HT-29 (cell line): Measurements from ENCODE around the gene GPR108. TPM values are rescaled to one million over a fixed set of nuclear protein-coding genes. Genes with fewer than 3 reads are reported as not detected.
"Not testable (repeated sequence)": the region's sequence is repeated elsewhere in the genome, so short reads cannot be mapped to it uniquely, and the experiment has no call there.

Experiments
- DNase-seq: peaks from one replicate; pipeline ENCODE4 v3.0.0-alpha.2; 2015; ENCODE audit warnings: low spot score
- total RNA-seq: library from RNA; depleted of rRNA; stranded (reverse); fragments of >200 nt; shearing (Covaris generic); gene quantifications from 2 replicates; pipeline ENCODE4 v1.2.3, GENCODE V29; 2014

Gene GPR108
- total RNA-seq, 1 experiment from 2014 or later: 74.2 TPM

DNA sequence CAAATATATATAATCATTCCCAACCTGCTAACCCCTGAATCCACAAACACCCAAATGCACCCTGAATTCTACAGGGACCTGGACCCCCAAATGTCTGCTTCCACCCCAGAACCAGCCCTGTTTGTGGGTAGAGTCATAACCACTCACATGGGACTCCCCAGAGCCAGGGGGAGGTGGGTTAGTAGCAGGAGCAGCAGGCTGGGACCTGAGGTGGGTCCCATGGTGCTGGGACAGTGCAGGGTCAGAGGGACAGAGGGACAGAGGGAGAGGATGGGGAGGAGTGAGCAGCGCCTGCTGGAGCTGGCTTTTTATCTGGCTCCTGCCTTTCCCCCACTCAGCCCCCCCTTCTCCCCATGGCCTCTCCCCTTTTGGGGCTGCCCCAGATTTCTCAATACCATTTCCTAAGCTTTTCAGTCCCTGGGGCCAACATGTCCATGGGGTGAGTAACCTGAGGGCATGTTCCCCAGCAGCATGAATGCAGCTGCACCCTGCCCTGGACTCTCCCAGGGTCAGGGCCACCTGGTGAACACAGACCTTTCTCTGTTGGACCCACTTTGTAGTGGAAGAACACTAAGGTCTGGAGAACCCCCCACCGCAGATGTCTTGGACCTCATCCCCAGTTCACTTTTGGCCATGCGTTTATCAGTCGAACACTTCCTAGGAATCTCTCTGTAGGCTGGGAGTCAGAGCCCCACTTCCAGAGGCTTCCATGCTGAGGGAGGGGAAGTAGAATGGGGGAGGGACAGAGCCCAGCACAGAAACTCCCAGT is 16.8 kb downstream of the GPR108 start, which contains the start of gene C3:
TSS of gene C3 (minus strand) at position 282 of the 769 bp plus-strand sequence. CDS start at position 221, 61 bp downstream.
- DNase-seq: no peak

- no peak for DNase-seq
These were observed 17.4 kb downstream of the GPR108 start for GRCh38 chr19:6719992-6720368.

DNA sequence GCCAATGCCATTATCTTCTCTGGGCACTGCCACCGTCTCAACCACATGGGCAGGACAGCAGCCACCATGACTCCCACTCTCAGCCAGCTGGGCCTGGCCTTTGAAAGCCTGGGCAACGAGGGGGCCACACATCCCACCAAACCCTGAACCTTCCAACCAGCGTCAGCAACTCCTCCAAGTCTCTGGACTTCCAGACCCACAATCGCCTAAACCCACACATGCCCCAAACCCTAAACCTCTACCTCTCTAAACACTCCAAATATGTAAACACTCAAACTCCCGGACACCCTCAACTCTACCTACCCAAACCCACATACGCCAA is 17.9 kb downstream of the GPR108 start:
- no peak for DNase-seq

- DNase-seq: peak; percentile 15
These were observed 18.4 kb downstream of the GPR108 start for GRCh38 chr19:6718741-6719539.

DNA sequence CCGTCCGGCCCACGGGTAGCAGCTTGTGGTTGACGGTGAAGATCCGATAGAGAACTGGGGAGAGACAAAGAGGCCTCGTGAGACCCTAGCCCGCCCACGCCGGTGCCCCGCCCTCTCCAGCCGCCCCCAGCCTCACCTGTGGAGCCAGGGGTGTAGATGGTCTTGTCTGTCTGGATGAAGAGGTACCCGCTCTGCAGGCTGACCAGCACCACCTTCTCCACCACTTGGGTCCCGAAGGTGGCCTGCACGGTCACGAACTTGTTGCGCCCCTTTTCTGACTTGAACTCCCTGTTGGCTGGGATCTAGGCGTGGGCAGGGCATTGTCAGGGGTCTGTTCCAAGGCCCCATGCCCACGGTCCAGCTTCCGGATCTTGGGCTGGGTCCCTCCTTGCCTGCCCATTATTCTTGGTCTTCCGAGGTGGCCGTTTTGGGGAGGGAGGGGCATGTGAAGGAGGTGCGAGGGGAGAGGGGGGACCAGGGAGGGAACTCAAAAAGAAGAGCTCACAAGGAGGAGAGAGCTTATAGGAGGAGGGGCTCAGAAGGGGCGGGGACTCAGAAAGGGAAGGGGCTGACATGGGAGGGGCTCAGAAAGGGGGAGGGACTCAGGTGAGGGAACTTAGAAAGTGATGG is 19.2 kb downstream of the GPR108 start:
- no peak for DNase-seq

- no peak for DNase-seq
These were observed 19.9 kb downstream of the GPR108 start for GRCh38 chr19:6717441-6717971.

GRCh38 chr19:6717036-6717435 is 20.3 kb downstream of the GPR108 start:
- no peak for DNase-seq

DNA sequence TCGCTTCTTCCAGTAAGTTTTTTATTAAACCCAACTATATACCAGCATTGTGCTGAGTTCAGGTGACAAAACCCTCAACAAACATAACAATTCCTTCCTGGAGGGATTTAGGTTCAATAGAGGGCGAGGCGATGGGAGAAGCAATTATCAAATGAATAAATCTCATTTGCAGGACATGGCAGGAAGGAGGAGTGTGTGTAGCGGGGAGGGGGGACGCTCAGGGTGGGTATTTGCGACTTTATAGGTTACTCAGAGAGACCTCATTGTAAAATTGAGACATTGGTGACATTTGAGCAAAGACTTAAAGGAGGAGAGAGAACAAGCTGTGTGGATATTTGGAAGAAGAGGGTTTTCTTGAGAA is 20.8 kb downstream of the GPR108 start:
- DNase-seq: no peak

DNA sequence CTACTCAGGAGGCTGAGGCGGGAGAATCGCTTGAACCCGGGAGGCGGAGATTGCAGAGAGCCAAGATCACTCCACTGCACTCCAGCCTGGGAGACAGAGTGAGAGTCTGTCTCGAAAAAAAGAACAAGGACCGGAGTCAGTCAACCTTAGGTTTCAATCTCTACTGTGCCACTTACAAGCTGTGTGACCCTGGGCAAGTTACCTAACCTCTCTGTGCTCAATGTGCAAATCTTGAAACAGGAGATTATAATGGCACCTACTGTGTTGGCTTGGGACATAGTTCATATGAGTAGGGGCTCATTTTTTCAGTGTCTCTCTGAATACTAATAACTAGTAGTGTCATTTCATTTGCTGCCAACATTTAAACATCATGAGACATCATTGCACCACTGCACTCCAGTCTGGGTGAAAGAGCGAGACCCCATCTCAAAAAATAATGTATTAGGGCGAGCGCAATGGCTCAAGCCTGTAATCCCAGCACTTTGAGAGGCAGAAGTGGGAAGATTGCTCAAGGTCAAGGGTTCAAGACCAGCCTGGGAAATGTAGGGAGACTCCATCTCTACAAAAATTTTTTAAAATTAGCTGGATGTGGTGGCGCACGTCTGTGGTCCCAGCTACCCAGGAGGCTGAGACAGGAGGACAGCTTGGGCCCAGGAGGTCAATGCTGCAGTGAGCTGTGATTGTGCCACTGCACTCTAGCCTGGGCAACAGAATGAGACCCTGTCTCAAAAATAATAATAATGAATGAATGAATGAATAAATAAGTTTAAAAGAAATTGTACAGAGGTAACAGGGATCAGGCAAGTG is 22.4 kb downstream of the GPR108 start:
- no peak for DNase-seq

DNA sequence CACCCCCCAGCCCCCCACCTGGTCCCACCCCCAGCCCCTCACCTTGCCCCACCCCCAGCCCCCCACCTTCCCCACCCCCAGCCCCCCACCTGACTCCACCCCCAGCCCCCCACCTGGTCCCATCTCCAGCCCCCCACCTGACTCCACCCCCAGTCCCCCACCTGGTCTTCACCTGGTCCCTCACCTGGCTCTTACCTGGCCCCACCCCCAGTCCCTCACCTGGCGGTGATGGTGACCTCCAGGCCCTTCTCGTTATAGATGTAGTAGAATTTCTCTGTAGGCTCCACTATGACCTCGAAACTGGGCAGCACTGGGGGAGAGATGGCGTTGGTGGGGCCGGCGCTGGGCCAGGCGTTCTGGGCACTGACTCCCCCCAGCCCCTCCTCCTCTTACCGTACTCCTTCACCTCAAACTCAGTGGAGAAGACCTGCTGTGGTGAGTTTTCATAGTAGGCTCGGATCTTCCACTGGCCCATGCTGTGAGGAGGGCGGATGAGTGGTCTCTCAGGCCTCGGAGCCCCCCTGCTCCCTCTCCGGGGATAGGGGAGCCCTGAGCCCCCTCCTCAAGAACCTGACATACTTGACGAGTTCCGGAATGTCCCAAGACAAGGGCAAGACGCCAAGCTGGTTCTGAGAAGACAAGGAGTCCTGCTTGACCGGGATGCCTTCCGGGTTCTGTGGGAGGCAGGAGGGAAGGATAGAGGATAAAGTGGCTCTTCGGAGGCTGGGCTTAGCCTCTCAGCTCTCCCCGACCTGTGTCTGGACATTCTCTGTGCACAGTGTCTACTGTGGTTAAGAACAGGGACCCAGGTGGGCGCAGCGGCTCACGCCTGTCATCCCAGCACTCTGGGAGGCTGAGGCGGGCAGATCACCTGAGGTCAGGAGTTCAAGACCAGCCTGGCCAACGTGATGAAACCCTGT is 23.3 kb downstream of the GPR108 start:
- DNase-seq: no peak

DNA sequence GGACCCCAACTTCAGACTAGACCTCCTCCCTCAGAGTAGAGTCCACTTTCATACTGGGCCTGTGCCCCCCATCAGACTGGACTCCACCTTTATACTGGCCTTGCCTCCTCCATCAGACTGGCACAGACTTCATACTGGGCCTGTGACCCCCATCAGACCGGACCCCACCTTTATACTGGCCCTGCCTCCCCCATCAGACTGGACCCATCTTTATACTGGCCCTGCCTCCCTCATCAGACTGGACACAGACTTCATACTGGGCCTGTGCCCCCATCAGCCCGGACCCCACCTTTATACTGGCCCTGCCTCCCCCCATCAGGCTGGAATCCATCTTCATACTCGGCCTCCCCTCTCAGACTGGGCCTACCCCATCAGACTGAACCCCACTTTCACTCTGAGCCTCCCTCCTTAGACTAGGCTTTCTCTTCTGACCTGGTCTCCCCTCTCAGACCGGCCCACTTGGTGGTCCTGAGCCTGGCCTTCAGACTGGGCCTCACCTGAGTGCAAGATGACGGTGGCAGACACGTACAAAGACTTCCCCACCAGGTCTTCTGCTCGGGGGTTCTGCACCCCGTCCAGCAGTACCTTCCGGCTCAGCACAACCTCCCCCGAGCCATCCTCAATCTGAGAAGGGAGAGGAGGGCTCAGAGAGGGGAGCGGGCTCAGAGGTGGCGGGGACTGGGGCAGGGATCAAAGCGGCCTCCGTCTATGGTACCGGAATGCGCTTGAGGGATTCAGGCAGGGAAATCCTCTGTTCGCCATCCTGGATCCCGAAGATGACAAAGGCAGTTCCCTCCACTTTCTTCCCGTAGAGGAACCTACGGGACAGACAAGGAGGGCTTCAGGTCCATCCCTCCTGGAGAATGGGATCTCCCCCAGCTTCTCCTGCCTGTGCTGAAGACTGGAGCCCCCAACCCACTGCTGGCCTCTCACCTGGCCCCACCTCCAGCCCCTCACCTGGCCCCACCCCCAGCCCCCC is 24.4 kb downstream of the GPR108 start:
- DNase-seq: no peak

DNA sequence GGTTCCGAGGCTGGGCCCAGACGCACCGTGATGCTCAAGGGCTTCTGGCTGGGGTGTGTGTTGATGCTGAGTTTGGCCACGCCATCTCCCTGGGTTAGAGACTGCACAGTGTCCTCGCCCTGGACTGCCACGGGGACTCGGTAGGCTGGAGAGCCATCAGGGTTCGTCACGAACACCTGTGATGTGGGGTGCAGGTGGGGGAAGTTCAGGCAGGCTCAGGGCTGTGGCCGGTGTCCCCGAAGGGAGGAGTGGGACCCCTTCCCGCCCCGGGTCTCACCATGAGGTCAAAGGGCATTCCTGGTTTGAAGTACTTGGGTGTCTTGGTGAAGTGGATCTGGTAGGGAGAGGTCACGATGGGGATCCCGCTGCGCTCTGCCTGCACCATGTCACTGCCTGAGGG is 25.1 kb downstream of the GPR108 start:
- no peak for DNase-seq

- no peak for DNase-seq
These were observed 25.8 kb downstream of the GPR108 start for GRCh38 chr19:6711605-6712004.

GRCh38 chr19:6711078-6711361 is 26.4 kb downstream of the GPR108 start:
- DNase-seq: no peak

DNA sequence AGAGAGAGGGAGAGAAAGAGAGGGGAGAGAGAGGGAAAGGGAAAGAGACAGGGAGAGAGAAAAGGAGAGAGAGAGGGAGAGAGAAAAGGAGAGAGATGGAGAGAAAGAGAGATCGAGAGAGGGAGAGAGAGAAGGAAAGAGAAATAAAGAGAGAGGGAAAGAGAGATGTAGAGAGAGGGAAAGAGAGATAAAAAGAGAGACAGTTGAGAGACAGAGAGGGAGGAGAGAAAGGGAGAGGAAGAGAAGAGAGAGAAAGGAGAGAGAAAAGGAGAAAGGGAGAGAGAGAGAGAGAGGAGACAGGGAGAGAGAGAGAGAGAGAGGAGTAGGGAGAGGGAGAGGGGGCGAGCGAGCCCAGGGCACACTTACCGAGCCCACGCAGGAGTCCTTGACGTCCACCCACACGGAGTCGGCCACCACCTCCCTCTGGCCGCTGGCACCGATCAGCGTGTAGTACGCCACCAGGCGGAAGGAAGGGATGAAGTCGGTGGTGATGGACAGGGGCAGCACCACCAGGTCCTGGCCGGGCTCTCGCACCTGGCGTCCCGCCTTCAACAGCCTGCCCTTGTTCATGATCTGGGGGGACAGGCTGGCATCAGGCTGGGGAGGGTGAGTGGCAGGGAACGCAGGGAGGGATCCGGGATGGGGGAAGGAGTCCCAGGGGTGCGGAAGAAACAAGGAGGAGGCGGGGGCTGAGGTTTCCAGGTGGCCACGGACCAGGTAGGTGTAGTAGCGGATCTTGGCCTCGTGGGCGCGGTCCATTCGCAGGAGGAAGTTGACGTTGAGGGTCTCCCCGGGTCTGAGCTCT is 26.9 kb downstream of the GPR108 start:
- no peak for DNase-seq

- no peak for DNase-seq
These were observed 27.8 kb downstream of the GPR108 start for GRCh38 chr19:6709549-6709948.

- not testable (repeated sequence) for DNase-seq
These were observed 28.5 kb downstream of the GPR108 start for GRCh38 chr19:6708913-6709312.

GRCh38 chr19:6708346-6708745 is 29.0 kb downstream of the GPR108 start:
- DNase-seq: no peak

DNA sequence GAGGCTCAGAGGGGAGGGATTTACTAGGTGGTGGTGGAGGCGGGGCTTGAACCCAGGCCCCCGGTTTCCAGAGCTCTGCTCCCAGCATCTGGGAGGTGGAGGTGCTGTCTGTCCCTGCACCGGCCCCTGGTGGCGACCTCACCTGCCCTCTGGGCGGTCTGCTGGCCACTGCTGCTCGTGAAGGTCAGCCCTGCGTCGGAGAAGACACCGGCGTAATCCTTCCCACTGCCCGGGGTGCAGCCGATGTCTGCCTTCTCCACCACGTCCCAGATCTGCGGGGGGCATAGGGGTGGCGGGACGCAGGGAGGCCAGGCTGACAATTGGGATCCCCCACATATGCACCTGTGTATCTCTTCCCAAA is 29.7 kb downstream of the GPR108 start:
- DNase-seq: no peak
